CD4-positive, alpha-beta T cell treated with Interleukin-15 for 4 hours (primary cell): ENCODE measurements around the gene NKAIN2.

ENCODE experiments used
- DNase-seq: peaks from one replicate; pipeline ENCODE4 v3.0.0-alpha.2; 2020; ENCODE audit warnings: low spot score

NKAIN2 gene

DNA sequence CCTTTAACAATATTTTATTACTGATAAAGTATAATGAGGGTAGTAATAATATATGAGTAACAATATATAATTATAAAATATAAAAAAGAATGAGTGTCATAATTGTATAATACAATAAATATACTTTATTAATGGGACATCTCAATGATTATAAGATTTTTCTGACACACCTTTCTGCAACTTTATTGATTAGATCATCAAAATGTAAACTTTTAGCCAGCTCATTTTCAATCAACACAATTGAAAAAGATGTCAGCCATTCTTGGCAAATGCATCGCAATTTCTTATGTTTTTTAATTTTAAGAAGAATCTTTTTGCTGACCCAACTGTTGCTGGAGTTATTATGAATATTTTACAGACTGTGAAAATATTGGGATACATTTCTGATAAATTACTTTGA, 1026.2 kb downstream of the NKAIN2 start:
- DNase-seq, result no peak

GRCh38 chr6:124830506-124830905, 1026.8 kb downstream of the NKAIN2 start:
- no peak for DNase-seq

GRCh38 chr6:124854338-124854922, 1050.8 kb downstream of the NKAIN2 start:
- no peak for DNase-seq

DNA sequence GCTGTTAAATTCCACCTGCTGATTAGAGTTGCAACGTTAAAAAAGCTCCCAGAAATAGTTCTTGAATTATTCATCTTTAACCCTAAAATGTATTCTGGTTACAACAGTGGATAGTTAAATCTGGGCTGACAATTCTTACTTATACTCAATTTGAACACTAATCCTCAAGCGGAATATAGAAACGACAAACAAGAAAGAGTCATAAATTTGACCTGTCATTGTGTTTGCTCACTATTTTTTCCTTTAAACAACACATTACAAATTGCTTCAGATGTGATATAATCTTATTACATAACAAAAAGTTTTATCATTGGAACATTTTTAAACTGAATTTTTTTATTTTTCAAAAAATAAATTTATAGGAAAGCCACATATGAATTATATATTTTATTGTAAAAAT, 1054.1 kb downstream of the NKAIN2 start:
- DNase-seq, result no peak

DNA sequence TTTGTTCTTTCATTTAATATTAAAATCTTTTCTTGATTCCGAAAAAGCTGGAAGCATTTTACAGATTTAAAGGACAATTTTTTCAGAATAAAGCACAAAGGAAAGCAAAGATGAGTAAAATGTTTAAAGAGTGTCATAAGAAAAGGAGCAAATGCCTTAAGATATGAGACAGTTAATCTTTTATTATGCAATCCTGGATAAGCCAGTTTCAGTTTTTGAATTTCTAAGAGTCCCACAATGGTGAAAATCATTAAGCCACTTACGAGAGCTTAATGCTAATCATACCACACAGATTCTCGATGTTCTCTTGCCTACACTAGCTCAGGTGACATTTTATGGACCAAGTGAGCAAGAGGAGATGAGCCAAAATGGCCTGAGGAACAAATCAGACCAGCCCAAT, 1054.9 kb downstream of the NKAIN2 start:
- no peak for DNase-seq

GRCh38 chr6:124859366-124859765, 1055.7 kb downstream of the NKAIN2 start:
- DNase-seq, result no peak

DNA sequence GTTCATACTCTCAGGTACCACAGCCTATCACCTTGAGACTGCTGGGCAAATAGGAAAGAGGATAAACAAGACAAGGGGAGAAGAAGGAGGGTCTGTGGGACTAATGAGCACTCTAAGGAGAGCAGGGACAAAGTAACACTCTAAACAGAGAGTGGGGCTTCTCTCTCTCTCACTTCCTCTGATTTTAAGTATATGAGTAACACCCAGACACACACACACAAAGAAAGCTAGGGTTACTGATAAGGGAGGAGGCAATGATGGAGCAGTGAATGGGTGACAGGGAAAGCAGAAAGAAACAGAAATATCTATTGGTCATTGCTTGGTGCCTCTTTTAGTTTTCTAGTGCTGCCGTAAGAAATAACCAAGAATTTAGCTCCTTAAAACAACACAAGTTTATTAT, 1062.4 kb downstream of the NKAIN2 start:
- DNase-seq, result no peak

GRCh38 chr6:124867121-124867520, 1063.5 kb downstream of the NKAIN2 start:
- DNase-seq, result no peak

- DNase-seq, result no peak
Observed at GRCh38 chr6:124868481-124868880, 1064.8 kb downstream of the NKAIN2 start.

- no peak for DNase-seq
Observed at GRCh38 chr6:124869416-124869815, 1065.8 kb downstream of the NKAIN2 start.

DNA sequence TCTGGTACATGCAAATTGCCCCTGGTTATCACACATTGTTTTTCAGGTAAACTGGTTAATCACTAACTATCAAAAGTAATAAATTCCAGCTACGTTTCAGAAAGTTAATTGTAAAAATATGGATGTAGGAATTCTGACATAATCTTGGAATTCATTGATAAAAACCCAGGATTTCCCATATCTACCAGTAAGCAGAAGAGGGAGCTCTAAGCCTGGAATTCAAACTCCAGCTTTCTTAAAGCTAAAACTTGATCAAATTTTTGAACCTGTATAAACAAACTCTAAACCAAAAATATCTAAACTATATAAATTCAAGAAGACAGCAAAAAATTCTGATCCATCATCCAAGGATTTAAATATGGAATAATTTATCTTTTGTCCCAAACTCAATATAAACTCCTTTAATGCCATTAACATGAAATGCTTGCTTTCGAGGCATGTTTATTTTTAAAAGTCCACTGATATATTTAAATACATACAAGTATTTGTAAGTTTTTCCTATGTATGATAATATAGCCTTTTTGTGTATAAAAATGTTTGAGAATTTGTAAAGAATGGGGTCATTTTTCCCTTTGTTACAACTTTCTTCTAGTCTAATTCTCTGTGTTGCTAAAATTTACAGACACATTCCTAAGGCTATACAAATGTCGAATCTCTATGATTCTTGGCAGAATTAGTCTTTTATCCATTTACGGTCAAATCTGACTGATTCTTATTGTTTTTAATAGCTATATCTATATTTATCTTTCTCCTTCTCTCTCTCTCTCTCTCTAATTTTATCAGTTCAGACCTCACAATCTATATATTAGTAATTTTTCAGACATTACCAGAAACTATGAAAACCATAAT, 1067.2 kb downstream of the NKAIN2 start:
- DNase-seq, result no peak

- DNase-seq, result no peak
Observed at GRCh38 chr6:124872361-124873065, 1068.8 kb downstream of the NKAIN2 start.

GRCh38 chr6:124873066-124873410, 1069.4 kb downstream of the NKAIN2 start:
- no peak for DNase-seq
